A549 (cell line): ENCODE measurements around the gene NXT2. TPM values are rescaled to one million over a fixed set of nuclear protein-coding genes. Genes with fewer than 3 reads are reported as not detected.

Experiments
- ATAC-seq, 2 experiments: fragments of 200-7000 bp in 1 of 2; fragments of >200 bp in 1 of 2; cut with Nextera tagmentation in 1 of 2; cut with Tn5 transposase in 1 of 2; 3 replicates each; pipeline versions ENCODE4 v1.8.0 to v1.9.1; 2018 to 2020; ENCODE audit warnings: mild to moderate bottlenecking in 1 of 2, moderate library complexity in 1 of 2
- CTCF ChIA-PET: fragments of 300-600 bp; sonication (Branson Sonifier 250); formaldehyde crosslinking; extraction: SDS; loops from one replicate; lab custom pipeline; 2021; ENCODE audit warnings: antibody characterized with exemption, inconsistent platforms; lab: Yijun Ruan, JAX
- POLR2A ChIA-PET: fragments of 350-600 bp; formaldehyde crosslinking; extraction: SDS; loops from one replicate; lab custom pipeline; 2021; ENCODE audit warnings: antibody characterized with exemption, inconsistent platforms; lab: Yijun Ruan, JAX
- DNase-seq, 2 experiments: peaks; one replicate each; pipeline versions ENCODE4 v3.0.0 to v3.0.0-alpha.2; 2011 to 2016; ENCODE audit warnings: low read depth in 1 of 2, low spot score in 1 of 2
- FAIRE-seq: peaks from 2 replicates; lab custom pipeline; 2011; peaks lifted over from hg19 to GRCh38; lab: Jason Lieb, UNC
- H3K27ac ChIP-seq, 2 experiments: fragments of >200 bp; sonication (Bioruptor Twin); formaldehyde crosslinking; 3 replicates each; pipeline ENCODE4 v1.5.1; 2016 to 2017
- H3K4me1 ChIP-seq: fragments of >200 bp; sonication (Bioruptor Twin); formaldehyde crosslinking; 3 replicates; pipeline ENCODE4 v1.6.1; 2016
- H3K4me2 ChIP-seq: fragments of >200 bp; sonication (Bioruptor Twin); formaldehyde crosslinking; 3 replicates; pipeline ENCODE4 v1.6.1; 2016
- H3K4me3 ChIP-seq: fragments of >200 bp; sonication (Bioruptor Twin); formaldehyde crosslinking; 3 replicates; pipeline ENCODE4 v1.5.1; 2016
- H3K9me3 ChIP-seq: fragments of >200 bp; sonication (Bioruptor Twin); formaldehyde crosslinking; 3 replicates; pipeline ENCODE4 v1.6.1; 2016
- ATOH8 ChIP-seq: fragments of 250-450 bp; sonication (Bioruptor Pico); IDR thresholded peaks from 2 replicates; pipeline ENCODE4 v1.5.0; 2020; ENCODE audit warnings: low read depth, mild to moderate bottlenecking, moderate library complexity
- CBX2 ChIP-seq: fragments of 200-600 bp; sonication (generic); IDR thresholded peaks from 2 replicates; pipeline ENCODE4 v1.6.1; 2016; ENCODE audit warnings: low read depth, mild to moderate bottlenecking, borderline replicate concordance
- CHD2 ChIP-seq: fragments of 150-350 bp; IDR thresholded peaks from 2 replicates; pipeline ENCODE4 v1.6.1; 2014; ENCODE audit warnings: low read length; ENCODE audit not compliant: partially characterized antibody
- CTCF ChIP-seq: fragments of >200 bp; sonication (Bioruptor Twin); formaldehyde crosslinking; IDR thresholded peaks from 3 replicates; pipeline ENCODE4 v1.5.1; 2016
- FOSB ChIP-seq: fragments of 250-450 bp; sonication (Bioruptor Pico); IDR thresholded peaks from 2 replicates; pipeline ENCODE4 v1.5.0; 2020; ENCODE audit warnings: mild to moderate bottlenecking, moderate library complexity
- FOXS1 ChIP-seq: fragments of 250-450 bp; sonication (Bioruptor Pico); IDR thresholded peaks from 2 replicates; pipeline ENCODE4 v1.5.0; 2020; ENCODE audit warnings: mild to moderate bottlenecking, moderate library complexity
- GATA3 ChIP-seq: IDR thresholded peaks from 2 replicates; pipeline ENCODE4 v1.6.1; 2012; ENCODE audit warnings: borderline replicate concordance
- HEYL ChIP-seq: fragments of 250-450 bp; sonication (Bioruptor Pico); IDR thresholded peaks from 2 replicates; pipeline ENCODE4 v1.8.0; 2021; ENCODE audit warnings: mild to moderate bottlenecking, moderate library complexity
- HOXA7 ChIP-seq: fragments of 250-450 bp; sonication (Bioruptor Pico); IDR thresholded peaks from 2 replicates; pipeline ENCODE4 v1.5.0; 2020; ENCODE audit warnings: mild to moderate bottlenecking, moderate library complexity
- HOXB13 ChIP-seq: fragments of 250-450 bp; sonication (Bioruptor Pico); IDR thresholded peaks from 2 replicates; pipeline ENCODE4 v1.5.0; 2020; ENCODE audit warnings: low read depth, mild to moderate bottlenecking, moderate library complexity
- HOXB5 ChIP-seq: fragments of 250-450 bp; sonication (Bioruptor Pico); IDR thresholded peaks from 2 replicates; pipeline ENCODE4 v1.5.0; 2020; ENCODE audit warnings: mild to moderate bottlenecking, moderate library complexity
- JUNB ChIP-seq: fragments of >200 bp; sonication (Bioruptor Twin); formaldehyde crosslinking; IDR thresholded peaks from 2 replicates; pipeline ENCODE4 v1.6.1; 2016
- KDM5A ChIP-seq: fragments of 200-600 bp; sonication (generic); IDR thresholded peaks from 2 replicates; pipeline ENCODE4 v1.6.1; 2016; ENCODE audit warnings: antibody characterized with exemption, mild to moderate bottlenecking
- MAX ChIP-seq: IDR thresholded peaks from 2 replicates; pipeline ENCODE4 v1.6.1; 2012
- MYC ChIP-seq: IDR thresholded peaks from 2 replicates; pipeline ENCODE4 v1.6.1; 2012; ENCODE audit warnings: mild to moderate bottlenecking, inconsistent platforms, low read length, improper control_type of control experiment, borderline replicate concordance
- NFE2L2 ChIP-seq: fragments of 150-350 bp; conservative IDR thresholded peaks from 2 replicates; pipeline ENCODE4 v1.6.1; 2014; ENCODE audit warnings: low read length
- POLR2A ChIP-seq: IDR thresholded peaks from 2 replicates; pipeline ENCODE4 v1.6.1; 2012; ENCODE audit warnings: mild to moderate bottlenecking, low read length
- RAD21 ChIP-seq, 2 experiments: fragments of >200 bp in 1 of 2; sonication (Bioruptor Twin) in 1 of 2; formaldehyde crosslinking in 1 of 2; IDR thresholded peaks in 1 of 2; conservative IDR thresholded peaks in 1 of 2; 2 replicates in 1 of 2; 3 replicates in 1 of 2; pipeline ENCODE4 v1.6.1; 2012 to 2018; ENCODE audit warnings: inconsistent platforms in 1 of 2
- RNF2 ChIP-seq: fragments of 200-600 bp; sonication (generic); IDR thresholded peaks from 2 replicates; pipeline ENCODE4 v1.6.1; 2016; ENCODE audit warnings: low read depth, mild to moderate bottlenecking, antibody characterized with exemption, moderate library complexity, borderline replicate concordance
- SMC3 ChIP-seq: fragments of >200 bp; sonication (Bioruptor Twin); formaldehyde crosslinking; IDR thresholded peaks from 3 replicates; pipeline ENCODE4 v1.6.1; 2018; ENCODE audit warnings: inconsistent platforms
- TP53 ChIP-seq: fragments of 250-450 bp; sonication (Bioruptor Pico); IDR thresholded peaks from 2 replicates; pipeline ENCODE4 v1.5.0; 2021; ENCODE audit warnings: mild to moderate bottlenecking, moderate library complexity
- USF2 ChIP-seq: fragments of 450-650 bp; IDR thresholded peaks from 2 replicates; pipeline ENCODE4 v1.6.1; 2014; ENCODE audit warnings: antibody characterized with exemption
- ZC3H11A ChIP-seq: fragments of 450-650 bp; IDR thresholded peaks from 2 replicates; pipeline ENCODE4 v1.6.1; 2014; ENCODE audit warnings: antibody characterized with exemption, mild to moderate bottlenecking
- ZNF302 ChIP-seq: fragments of 250-450 bp; sonication (Bioruptor Pico); IDR thresholded peaks from 2 replicates; pipeline ENCODE4 v1.9.0; 2021; ENCODE audit warnings: inconsistent platforms, mild to moderate bottlenecking, moderate library complexity
- ZSCAN20 ChIP-seq: fragments of 250-450 bp; sonication (Bioruptor Pico); IDR thresholded peaks from 2 replicates; pipeline ENCODE4 v1.8.0; 2022; ENCODE audit warnings: mild to moderate bottlenecking, moderate library complexity
- WGBS: methylation state at CpG from one replicate; pipeline ENCODE4 v1.1.6; 2017; ENCODE audit errors: missing lambda C conversion rate; 5-methylcytosine and 5-hydroxymethylcytosine counted together
- polyA plus RNA-seq, 4 experiments: library from polyadenylated mRNA; depleted of rRNA in 3 of 4; stranded (reverse); fragments of >200 nt; fragmentation: RNase III in 1 of 4; extraction: RNeasy Plus Mini Kit Qiagen cat#74134 plus additional on column Dnase treatment in 1 of 4; gene quantifications; 2 replicates in 3 of 4; 3 replicates in 1 of 4; pipeline ENCODE4 v1.2.3, GENCODE V29; 2011 to 2017

The NXT2 gene
- polyA plus RNA-seq, 2 of the 4 experiments (the other 2 are of a cell fraction): 14.3 to 22.0 TPM

- no peak overlapping the region for H3K4me3 ChIP-seq
- ChIA-PET CTCF (no interaction called here), POLR2A (no interaction called here)
- TF ChIP-seq ZNF302 (CRISPR knock-in tag) (no peak), USF2 (no peak), MAX (no peak), HOXB5 (CRISPR knock-in tag) (no peak), SMC3 (no peak), POLR2A (no peak), NFE2L2 (no peak), HOXB13 (CRISPR knock-in tag) (no peak), FOXS1 (CRISPR knock-in tag) (no peak), RAD21 (conservative IDR thresholded peaks at IDR 0.05 in 1 of 2, IDR thresholded peaks at IDR 0.05 in 1 of 2) (no peak), FOSB (CRISPR knock-in tag) (no peak), ATOH8 (no peak), ZC3H11A (no peak), CBX2 (no peak), HEYL (CRISPR knock-in tag) (no peak), MYC (no peak), KDM5A (no peak), CHD2 (no peak), JUNB (no peak), GATA3 (no peak)
- no peak for FAIRE-seq
- no peak overlapping the region for H3K27ac ChIP-seq
- no peaks in the 10 kb centered on the region for H3K9me3 ChIP-seq
- no peak for DNase-seq
- no peak for ATAC-seq
- no peaks in the 10 kb centered on the region for H3K4me1 ChIP-seq
- no peak overlapping the region for H3K4me2 ChIP-seq
Measured at GRCh38 chrX:109508915-109509314, 27.7 kb upstream of the NXT2 start.

- Histone ChIP-seq H3K4me2 (no peak overlapping the region), H3K27ac (no peak overlapping the region), H3K4me1 (no peaks in the 10 kb centered on the region), H3K4me3 (no peak overlapping the region), H3K9me3 (no peaks in the 10 kb centered on the region)
- DNase-seq (no peak), FAIRE-seq (no peak), ATAC-seq (no peak)
- 0% methylated on average over 1 of the region's 1 CpG for WGBS
- POLR2A ChIA-PET: no interaction called here
- CTCF ChIA-PET: no interaction called here
- TF ChIP-seq FOXS1 (CRISPR knock-in tag) (no peak), HEYL (CRISPR knock-in tag) (no peak), ZSCAN20 (CRISPR knock-in tag) (no peak)
Measured at GRCh38 chrX:109511113-109511512, 25.5 kb upstream of the NXT2 start.

GRCh38 chrX:109519001-109519400, 17.6 kb upstream of the NXT2 start:
- H3K4me1 ChIP-seq: no peaks in the 10 kb centered on the region
- CTCF ChIA-PET: interaction anchor here (0.5 kb wide), 1 partner anchor 43 kb away, joined by 3 read pairs; no protein-coding TSS in a partner anchor
- no peak overlapping the region for H3K4me3 ChIP-seq
- no peak for ATAC-seq
- no peaks in the 10 kb centered on the region for H3K9me3 ChIP-seq
- 83% methylated on average over 1 of the region's 1 CpG for WGBS
- H3K4me2 ChIP-seq: no peak overlapping the region
- TF ChIP-seq RNF2: no peak
- TF ChIP-seq CTCF: no peak
- no peak for TF ChIP-seq RAD21 (conservative IDR thresholded peaks at IDR 0.05 in 1 of 2, IDR thresholded peaks at IDR 0.05 in 1 of 2)
- TF ChIP-seq HOXA7: no peak
- no peak for TF ChIP-seq TP53
- no peak for TF ChIP-seq HOXB5 (CRISPR knock-in tag)
- TF ChIP-seq, all 56 proteins: peak for 0
- DNase-seq (no peak), FAIRE-seq (no peak)
- POLR2A ChIA-PET: no interaction called here
- H3K27ac ChIP-seq: no peak overlapping the region
